HepG2 (cell line): ENCODE results near the gene ZBED5. TPM values are rescaled to one million over a fixed set of nuclear protein-coding genes. Genes with fewer than 3 reads are reported as not detected.
A peak's percentile ranks its signal among the peaks of the same experiment; 100 is the strongest.

ENCODE experiments used
- ATAC-seq: fragments of 200-7000 bp; cut with Tn5 transposase; 3 replicates; pipeline ENCODE4 v1.9.1; 2020; ENCODE audit warnings: mild to moderate bottlenecking, moderate library complexity
- BruUV-seq: library from RNA; stranded (reverse); fragments of 400-500 nt; replicated peaks from 2 replicates; lab custom pipeline; 2021; lab: Mats Ljungman, UMichigan
- CTCF ChIA-PET: fragments of 300-600 bp; formaldehyde crosslinking; extraction: SDS; loops from one replicate; lab custom pipeline; 2021; ENCODE audit warnings: low total read pairs, inconsistent platforms, low intra/inter-chr PET ratio; lab: Yijun Ruan, JAX
- POLR2A ChIA-PET: fragments of 350-600 bp; sonication (Branson Sonifier 250); formaldehyde crosslinking; loops from one replicate; lab custom pipeline; 2020; ENCODE audit warnings: antibody characterized with exemption, inconsistent platforms; lab: Yijun Ruan, JAX
- DNase-seq: peaks from one replicate; pipeline ENCODE4 v3.0.0-alpha.2; 2015; ENCODE audit warnings: low spot score
- FAIRE-seq: peaks from 3 replicates; lab custom pipeline; 2011; peaks lifted over from hg19 to GRCh38; lab: Jason Lieb, UNC
- H2AFZ ChIP-seq: one replicate; pipeline ENCODE4 v1.6.1; 2011; ENCODE audit warnings: low read length, inconsistent platforms
- H3K27ac ChIP-seq: fragments of 300-600 bp; 3 replicates; pipeline ENCODE4 v1.8.0; 2011; ENCODE audit warnings: mixed run types, mild to moderate bottlenecking, mixed read lengths, low read length, inconsistent platforms; ENCODE audit not compliant: insufficient read depth; ENCODE audit errors: extremely low read length
- H3K27me3 ChIP-seq, 2 experiments: fragments of 200-600 bp in 1 of 2; 2 replicates in 1 of 2; 3 replicates in 1 of 2; pipeline versions ENCODE4 v1.6.0 to v1.8.0; 2011; ENCODE audit warnings: low read length in 2 of 2, mild to moderate bottlenecking in 2 of 2, moderate library complexity in 2 of 2, inconsistent platforms in 1 of 2; ENCODE audit not compliant: insufficient read depth in 2 of 2, control insufficient read depth in 1 of 2
- H3K36me3 ChIP-seq, 2 experiments: fragments of 200-600 bp in 1 of 2; replicated peaks in 1 of 2; 2 replicates in 1 of 2; 3 replicates in 1 of 2; pipeline versions ENCODE4 v1.5.1 to v1.8.0; 2011; ENCODE audit warnings: low read length in 2 of 2, inconsistent platforms in 1 of 2; ENCODE audit not compliant: insufficient read depth in 2 of 2, control insufficient read depth in 1 of 2
- H3K4me1 ChIP-seq: 2 replicates; pipeline ENCODE4 v1.5.1; 2012; ENCODE audit warnings: low read length, inconsistent platforms; ENCODE audit not compliant: insufficient read depth
- H3K4me2 ChIP-seq: 2 replicates; pipeline ENCODE4 v1.6.0; 2011; ENCODE audit warnings: low read depth, low read length, inconsistent platforms
- H3K4me3 ChIP-seq, 3 experiments: fragments of 200-600 bp in 1 of 3; sonication (generic), shearing (Covaris generic) in 1 of 3; replicated peaks in 1 of 3; 2 replicates each; pipeline ENCODE4 v1.5.1; 2011 to 2016; ENCODE audit warnings: low read length in 3 of 3, inconsistent platforms in 2 of 3, low read depth in 2 of 3, mild to moderate bottlenecking in 2 of 3, control low read depth in 1 of 3, mixed read lengths in 1 of 3; ENCODE audit not compliant: insufficient read depth in 1 of 3
- H3K79me2 ChIP-seq: one replicate; pipeline ENCODE4 v1.6.1; 2011; ENCODE audit warnings: low read length, inconsistent platforms; ENCODE audit not compliant: insufficient read depth
- H3K9ac ChIP-seq: 2 replicates; pipeline ENCODE4 v1.6.0; 2011; ENCODE audit warnings: mild to moderate bottlenecking, low read depth, low read length, inconsistent platforms; ENCODE audit not compliant: insufficient read depth
- H3K9me3 ChIP-seq: 2 replicates; pipeline ENCODE4 v1.5.1; 2012; ENCODE audit warnings: mild to moderate bottlenecking, low read length
- H4K20me1 ChIP-seq: 2 replicates; pipeline ENCODE4 v1.6.0; 2011; ENCODE audit warnings: inconsistent platforms, mild to moderate bottlenecking, low read length, moderate library complexity; ENCODE audit not compliant: insufficient read depth
- DMAP1 ChIP-seq: IDR thresholded peaks from 2 replicates; pipeline ENCODE4 v1.6.1; 2016
- NFAT5 ChIP-seq: sonication (generic); formaldehyde crosslinking; IDR thresholded peaks from 2 replicates; pipeline ENCODE4 v1.4.0; 2020; ENCODE audit warnings: missing genetic modification reagents
- SALL1 ChIP-seq: sonication (generic); formaldehyde crosslinking; IDR thresholded peaks from 2 replicates; pipeline ENCODE4 v1.8.0; 2022; ENCODE audit warnings: mild to moderate bottlenecking, missing genetic modification reagents
- SETDB1 ChIP-seq: sonication (generic); formaldehyde crosslinking; IDR thresholded peaks from 2 replicates; pipeline ENCODE4 v1.5.1; 2020; ENCODE audit warnings: missing genetic modification reagents, mild to moderate bottlenecking, borderline replicate concordance
- XRCC5 ChIP-seq: fragments of 200-400 bp; formaldehyde crosslinking; optimal IDR thresholded peaks from 2 replicates; pipeline ENCODE3; 2017; ENCODE audit warnings: mild to moderate bottlenecking, low read length
- ZBTB20 ChIP-seq: sonication (generic); formaldehyde crosslinking; IDR thresholded peaks from 2 replicates; pipeline ENCODE4 v1.8.1; 2023; ENCODE audit warnings: missing genetic modification reagents, low read depth, mild to moderate bottlenecking, borderline replicate concordance
- ZBTB49 ChIP-seq: sonication (generic); formaldehyde crosslinking; IDR thresholded peaks from 2 replicates; pipeline ENCODE4 v1.4.0; 2020; ENCODE audit warnings: missing genetic modification reagents, borderline replicate concordance
- ZNF367 ChIP-seq: sonication (generic); formaldehyde crosslinking; IDR thresholded peaks from 2 replicates; pipeline ENCODE4 v1.4.0; 2020; ENCODE audit warnings: missing genetic modification reagents, borderline replicate concordance
- ZNF563 ChIP-seq: sonication (generic); formaldehyde crosslinking; IDR thresholded peaks from 2 replicates; pipeline ENCODE4 v1.8.0; 2022; ENCODE audit warnings: mild to moderate bottlenecking, moderate library complexity, missing genetic modification reagents
- WGBS: methylation state at CpG from one replicate; pipeline ENCODE4 v1.1.6; 2017; ENCODE audit warnings: low lambda C conversion rate; 5-methylcytosine and 5-hydroxymethylcytosine counted together
- in situ Hi-C: cut with HindIII; loops from 2 replicates; pipeline ENCODE4 v1.10.0; 2017; ENCODE audit warnings: low pct_unique_long_range_greater_than_20kb; ENCODE audit not compliant: extremely low pct_ligation_motif_present
- intact Hi-C: fragments of 100-400 bp; cut with micrococcal nuclease; formaldehyde crosslinking; loops from one replicate; pipeline ENCODE4 v1.10.0; 2022; ENCODE audit not compliant: unreplicated experiment
- polyA plus RNA-seq, 8 experiments: library from polyadenylated mRNA; depleted of rRNA in 3 of 8; stranded (reverse) in 7 of 8; unstranded in 1 of 8; fragments of >200 nt; fragmentation: Illumina TruSeq in 4 of 8; extraction: Trizol in 4 of 8; gene quantifications; 2 replicates each; pipeline versions ENCODE4 v1.2.1 to v1.2.3, GENCODE V29; 2011 to 2016; ENCODE audit warnings: low read depth in 4 of 8, missing spikeins in 1 of 8, mixed read lengths in 1 of 8; ENCODE audit not compliant: insufficient read depth in 1 of 8
- total RNA-seq, 5 experiments: library from RNA; depleted of rRNA; stranded (reverse); fragments of >200 nt; fragmentation: Illumina TruSeq; extraction: Trizol; gene quantifications; 2 replicates each; pipeline ENCODE4 v1.2.3, GENCODE V29; 2016; ENCODE audit warnings: low read depth in 1 of 5

ZBED5 gene
- total and polyA plus RNA-seq, 2 of the 13 experiments (the other 11 are each of a cell fraction or from before 2014, with no cell fraction given), result 18.2 to 38.6 TPM

- Histone ChIP-seq H3K4me2 (peak overlapping the region; percentile 57), H3K79me2 (no peaks in the 10 kb centered on the region), H3K4me1 (peaks cover 23% of the 10 kb centered on the region), H3K9me3 (no peaks in the 10 kb centered on the region), H3K4me3 (peak overlapping the region in 1 of 3 experiments; percentile 45; a peak in 2 of 6 replicates), H3K9ac (no peak overlapping the region), H2AFZ (no peak overlapping the region), H3K36me3 (no peaks in the 10 kb centered on the region), H3K27me3 (no peaks in the 10 kb centered on the region), H3K27ac (peak overlapping the region; percentile 11), H4K20me1 (no peaks in the 10 kb centered on the region)
- 35% methylated on average over 6 of the region's 7 CpGs for WGBS
- no peak for FAIRE-seq
- TF ChIP-seq DMAP1 (no peak), NFAT5 (CRISPR knock-in tag) (no peak), XRCC5 (peak; percentile 45), ZBTB49 (CRISPR knock-in tag) (no peak), ZBTB20 (CRISPR knock-in tag) (0 out of 2 replicates have a peak, but pooled peaks have one; percentile 31), ZNF367 (CRISPR knock-in tag) (no peak), ZNF563 (peak; percentile 16; the same call in 1 of the 2 replicates), SETDB1 (CRISPR knock-in tag) (no peak), SALL1 (0 out of 2 replicates have a peak, but pooled peaks have one; percentile 1)
- ATAC-seq, result peak; percentile 63
- no TSS peak for BruUV-seq
- DNase-seq, result no peak
- ChIA-PET POLR2A (interaction anchor here (1.0 to 3.6 kb wide), 4 partner anchors 21 to 148 kb away, joined by 3 to 29 read pairs (median 8); partner anchors contain the start of genes CTR9, EIF4G2 and ZBED5), CTCF (no interaction called here)
- in situ Hi-C loops, result no loop called here
- intact Hi-C loops, result no loop called here
These were observed 41.4 kb upstream of the ZBED5 start for GRCh38 chr11:10899121-10899830.
